H1 (cell line): Measurements from ENCODE around the gene NDUFB1. TPM values are rescaled to one million over a fixed set of nuclear protein-coding genes. Genes with fewer than 3 reads are reported as not detected.

ENCODE experiments used
- CTCF ChIA-PET: fragments of 300-600 bp; sonication (Branson Sonifier 250); formaldehyde crosslinking; loops from one replicate; lab custom pipeline; 2021; ENCODE audit not compliant: partially characterized antibody; lab: Charles Lee
- POLR2A ChIA-PET: fragments of 300-600 bp; sonication (Branson Sonifier 250); formaldehyde crosslinking; loops from one replicate; lab custom pipeline; 2021; ENCODE audit warnings: inconsistent platforms; ENCODE audit not compliant: partially characterized antibody; lab: Charles Lee
- DNase-seq, 2 experiments: peaks; one replicate each; pipeline versions ENCODE4 v3.0.0 to v3.0.0-alpha.2; 2010 to 2022; ENCODE audit warnings: low spot score in 2 of 2, low read depth in 1 of 2, mixed read lengths in 1 of 2
- FAIRE-seq: peaks from 2 replicates; lab custom pipeline; 2011; peaks lifted over from hg19 to GRCh38; lab: Jason Lieb, UNC
- H2AFZ ChIP-seq: 2 replicates; pipeline ENCODE4 v1.8.1; 2012; ENCODE audit warnings: low read length, inconsistent platforms
- H2AK5ac ChIP-seq: 2 replicates; pipeline ENCODE4 v1.6.1; 2013; ENCODE audit warnings: low read depth, low read length
- H2BK120ac ChIP-seq: replicated peaks from 2 replicates; pipeline ENCODE3; 2013; ENCODE audit warnings: low read depth, low read length, inconsistent platforms
- H2BK12ac ChIP-seq: 2 replicates; pipeline ENCODE4 v1.6.1; 2013; ENCODE audit warnings: low read depth, low read length
- H2BK15ac ChIP-seq: 2 replicates; pipeline ENCODE4 v1.6.1; 2013; ENCODE audit warnings: low read length
- H2BK20ac ChIP-seq: 2 replicates; pipeline ENCODE4 v1.6.1; 2013; ENCODE audit warnings: low read length
- H2BK5ac ChIP-seq: 2 replicates; pipeline ENCODE4 v1.6.1; 2013; ENCODE audit warnings: low read depth, low read length
- H3K14ac ChIP-seq: 2 replicates; pipeline ENCODE4 v1.6.1; 2013; ENCODE audit warnings: inconsistent platforms; ENCODE audit not compliant: insufficient read length
- H3K18ac ChIP-seq: 2 replicates; pipeline ENCODE4 v1.6.1; 2013; ENCODE audit warnings: low read length; ENCODE audit errors: extremely low read depth
- H3K23ac ChIP-seq: 2 replicates; pipeline ENCODE4 v1.6.1; 2013; ENCODE audit warnings: inconsistent platforms; ENCODE audit not compliant: insufficient read length
- H3K23me2 ChIP-seq: 2 replicates; pipeline ENCODE4 v1.6.1; 2013; ENCODE audit warnings: low read depth, low read length
- H3K27ac ChIP-seq: 2 replicates; pipeline ENCODE4 v1.6.1; 2011; ENCODE audit warnings: low read depth, low read length, inconsistent platforms
- H3K27me3 ChIP-seq, 4 experiments: replicated peaks in 1 of 4; 1 replicate in 1 of 4; 2 replicates in 3 of 4; pipeline versions ENCODE4 v1.6.1 to v1.8.1; 2011 to 2013; ENCODE audit warnings: low read length in 3 of 4, mild to moderate bottlenecking in 3 of 4, inconsistent platforms in 2 of 4, mixed read lengths in 2 of 4, moderate library complexity in 1 of 4; ENCODE audit not compliant: control insufficient read depth in 3 of 4, insufficient read depth in 3 of 4; ENCODE audit errors: extremely low read depth in 1 of 4
- H3K36me3 ChIP-seq, 4 experiments: 2 replicates each; pipeline versions ENCODE4 v1.6.1 to v1.8.1; 2011 to 2013; ENCODE audit warnings: mild to moderate bottlenecking in 4 of 4, low read length in 3 of 4, moderate library complexity in 2 of 4, control low read depth in 1 of 4, inconsistent platforms in 1 of 4; ENCODE audit not compliant: insufficient read depth in 4 of 4, control insufficient read depth in 2 of 4
- H3K4ac ChIP-seq: replicated peaks from 2 replicates; pipeline ENCODE3; 2013; ENCODE audit warnings: low read length, low read depth, mixed read lengths, inconsistent platforms; ENCODE audit not compliant: insufficient read length
- H3K4me1 ChIP-seq, 4 experiments: replicated peaks in 1 of 4; 1 replicate in 1 of 4; 2 replicates in 3 of 4; pipeline versions ENCODE4 v1.6.1 to v1.8.1; 2011 to 2013; ENCODE audit warnings: low read length in 3 of 4, inconsistent platforms in 2 of 4, mixed read lengths in 1 of 4; ENCODE audit not compliant: insufficient read depth in 4 of 4, control insufficient read depth in 3 of 4
- H3K4me2 ChIP-seq, 2 experiments: 2 replicates each; pipeline versions ENCODE4 v1.6.1 to v1.8.1; 2011 to 2013; ENCODE audit warnings: low read depth in 2 of 2, low read length in 2 of 2, control low read depth in 1 of 2, inconsistent platforms in 1 of 2, mild to moderate bottlenecking in 1 of 2; ENCODE audit not compliant: insufficient read depth in 1 of 2
- H3K4me3 ChIP-seq, 4 experiments: fragments of 200-600, 300-600 bp in 1 of 4; sonication (generic), shearing (Covaris generic), sonication (Bioruptor Twin) in 1 of 4; 2 replicates each; pipeline versions ENCODE4 v1.5.1 to v1.8.1; 2011 to 2016; ENCODE audit warnings: low read length in 4 of 4, low read depth in 3 of 4, control low read depth in 2 of 4, inconsistent platforms in 2 of 4, mild to moderate bottlenecking in 2 of 4, mixed read lengths in 1 of 4, moderate library complexity in 1 of 4; ENCODE audit not compliant: insufficient read depth in 2 of 4; ENCODE audit errors: extremely low read depth in 1 of 4
- H3K56ac ChIP-seq: replicated peaks from 2 replicates; pipeline ENCODE3; 2013; ENCODE audit warnings: low read depth, mild to moderate bottlenecking, mixed read lengths, low read length, inconsistent platforms; ENCODE audit not compliant: insufficient read length
- H3K79me1 ChIP-seq: 2 replicates; pipeline ENCODE4 v1.6.1; 2013; ENCODE audit warnings: low read depth, low read length, control low read depth
- H3K79me2 ChIP-seq, 2 experiments: 2 replicates each; pipeline versions ENCODE4 v1.6.1 to v1.8.1; 2012 to 2013; ENCODE audit warnings: low read length in 2 of 2, mild to moderate bottlenecking in 2 of 2, inconsistent platforms in 1 of 2; ENCODE audit not compliant: insufficient read depth in 2 of 2, control insufficient read depth in 1 of 2
- H3K9ac ChIP-seq, 4 experiments: replicated peaks in 1 of 4; 1 replicate in 1 of 4; 2 replicates in 3 of 4; pipeline versions ENCODE4 v1.6.1 to v1.8.1; 2011 to 2013; ENCODE audit warnings: low read depth in 3 of 4, low read length in 3 of 4, control low read depth in 2 of 4, mild to moderate bottlenecking in 2 of 4, moderate library complexity in 2 of 4, inconsistent platforms in 1 of 4; ENCODE audit errors: extremely low read depth in 1 of 4
- H3K9me3 ChIP-seq, 2 experiments: 2 replicates each; pipeline versions ENCODE4 v1.6.1 to v1.8.1; 2012 to 2013; ENCODE audit warnings: mild to moderate bottlenecking in 2 of 2, moderate library complexity in 2 of 2, control low read depth in 1 of 2, inconsistent platforms in 1 of 2, low read depth in 1 of 2, low read length in 1 of 2, mixed read lengths in 1 of 2; ENCODE audit not compliant: insufficient read depth in 2 of 2
- H4K20me1 ChIP-seq, 2 experiments: replicated peaks in 1 of 2; 2 replicates each; pipeline versions ENCODE3 to v1.8.1; 2011 to 2013; ENCODE audit warnings: inconsistent platforms in 2 of 2, low read length in 2 of 2, mild to moderate bottlenecking in 1 of 2; ENCODE audit not compliant: insufficient read depth in 2 of 2, control insufficient read depth in 1 of 2
- H4K5ac ChIP-seq: 2 replicates; pipeline ENCODE4 v1.6.1; 2013; ENCODE audit warnings: low read length, low read depth, mixed read lengths, inconsistent platforms; ENCODE audit not compliant: insufficient read length
- H4K8ac ChIP-seq: 2 replicates; pipeline ENCODE4 v1.8.0; 2013; ENCODE audit warnings: mild to moderate bottlenecking, moderate library complexity, low read length, inconsistent platforms; ENCODE audit not compliant: insufficient read depth; ENCODE audit errors: extremely low read depth
- H4K91ac ChIP-seq: replicated peaks from 2 replicates; pipeline ENCODE3; 2013; ENCODE audit warnings: low read length, mixed read lengths, inconsistent platforms; ENCODE audit not compliant: insufficient read length
- ASH2L ChIP-seq: fragments of 200-600, 300-600 bp; sonication (generic); IDR thresholded peaks from one replicate; pipeline ENCODE4 v1.7.1; 2017; ENCODE audit warnings: low read length
- BRCA1 ChIP-seq: IDR thresholded peaks from 2 replicates; pipeline ENCODE4 v1.6.1; 2012; ENCODE audit warnings: low read depth, low read length, improper control_type of control experiment
- E2F6 ChIP-seq: IDR thresholded peaks from 2 replicates; pipeline ENCODE4 v1.6.1; 2012; ENCODE audit warnings: inconsistent platforms
- EP300 ChIP-seq, 2 experiments: IDR thresholded peaks; 1 replicate in 1 of 2; 2 replicates in 1 of 2; pipeline ENCODE4 v1.6.1; 2011 to 2012; ENCODE audit warnings: low read depth in 2 of 2, low read length in 2 of 2, mild to moderate bottlenecking in 2 of 2, borderline replicate concordance in 1 of 2, inconsistent platforms in 1 of 2, moderate library complexity in 1 of 2
- GABPA ChIP-seq: IDR thresholded peaks from 2 replicates; pipeline ENCODE4 v1.6.1; 2011; ENCODE audit warnings: mild to moderate bottlenecking, low read length, moderate library complexity, borderline replicate concordance; ENCODE audit not compliant: insufficient read depth
- HDAC2 ChIP-seq, 2 experiments: fragments of 300-600 bp in 1 of 2; sonication (generic) in 1 of 2; IDR thresholded peaks; 2 replicates each; pipeline ENCODE4 v1.6.1; 2011 to 2012; ENCODE audit warnings: low read depth in 2 of 2, low read length in 2 of 2, mild to moderate bottlenecking in 2 of 2, moderate library complexity in 2 of 2, borderline replicate concordance in 1 of 2, inconsistent platforms in 1 of 2
- KDM4A ChIP-seq: IDR thresholded peaks from one replicate; pipeline ENCODE4 v1.7.1; 2012; ENCODE audit warnings: low read depth, mild to moderate bottlenecking, moderate library complexity, low read length, inconsistent platforms; ENCODE audit not compliant: severe bottlenecking
- RAD21 ChIP-seq, 2 experiments: IDR thresholded peaks in 1 of 2; conservative IDR thresholded peaks in 1 of 2; 2 replicates each; pipeline ENCODE4 v1.6.1; 2011; ENCODE audit warnings: low read depth in 2 of 2, low read length in 2 of 2, improper control_type of control experiment in 1 of 2, inconsistent platforms in 1 of 2, mild to moderate bottlenecking in 1 of 2, moderate library complexity in 1 of 2
- SIX5 ChIP-seq: IDR thresholded peaks from 2 replicates; pipeline ENCODE4 v1.6.1; 2011; ENCODE audit warnings: mild to moderate bottlenecking, low read depth, low read length
- SP2 ChIP-seq: IDR thresholded peaks from 2 replicates; pipeline ENCODE4 v1.6.1; 2012; ENCODE audit warnings: mild to moderate bottlenecking, low read length, inconsistent platforms
- TAF1 ChIP-seq: IDR thresholded peaks from 2 replicates; pipeline ENCODE4 v1.6.1; 2011; ENCODE audit warnings: mild to moderate bottlenecking, low read depth, low read length
- TBP ChIP-seq: IDR thresholded peaks from 2 replicates; pipeline ENCODE4 v1.6.1; 2011; ENCODE audit warnings: low read depth, low read length, improper control_type of control experiment
- YY1 ChIP-seq: IDR thresholded peaks from 2 replicates; pipeline ENCODE4 v1.6.1; 2011; ENCODE audit warnings: low read depth, mild to moderate bottlenecking, low read length
- WGBS, 2 experiments: shearing (Covaris generic) in 1 of 2; methylation state at CpG; one replicate each; pipeline versions ENCODE4 v1.1.6 to v1.1.7; 2013 to 2015; ENCODE audit warnings: low lambda C conversion rate in 2 of 2, mixed read lengths in 2 of 2, inconsistent platforms in 1 of 2, low coverage in 1 of 2, missing lambda C conversion rate in 1 of 2; ENCODE audit not compliant: insufficient replicate concordance in 2 of 2, insufficient coverage in 1 of 2, insufficient read length in 1 of 2; ENCODE audit errors: extremely low coverage in 1 of 2, missing lambda C conversion rate in 1 of 2; 5-methylcytosine and 5-hydroxymethylcytosine counted together
- polyA plus RNA-seq, 7 experiments: library from polyadenylated mRNA; depleted of rRNA in 3 of 7; stranded (reverse) in 5 of 7; unstranded in 2 of 7; fragments of >200 nt in 5 of 7; fragments of 200-250 nt in 2 of 7; gene quantifications; 1 replicate in 5 of 7; 2 replicates in 1 of 7; 4 replicates in 1 of 7; pipeline versions ENCODE4 v1.2.1 to v1.2.3, GENCODE V29; 2011 to 2013; ENCODE audit warnings: missing spikeins in 2 of 7, mixed read lengths in 2 of 7
- total RNA-seq: library from RNA; stranded (reverse); fragmentation: NEBNext Ultra II Directional; extraction: Animal tissue kit (Norgen Biotek cat#: 25700); gene quantifications from 2 replicates; pipeline ENCODE4 v1.2.1, GENCODE V29; 2021

Gene NDUFB1
- total and polyA plus RNA-seq, 2 of the 8 experiments (the other 6 are each of a cell fraction or from before 2014, with no cell fraction given), result 124 to 271 TPM

- no peak overlapping the region for H4K91ac ChIP-seq
- no peak overlapping the region for H4K8ac ChIP-seq
- no peak overlapping the region for H3K4me2 ChIP-seq
- no peak overlapping the region for H3K56ac ChIP-seq
- no peaks in the 10 kb centered on the region for H3K9me3 ChIP-seq
- no peaks in the 10 kb centered on the region for H3K23me2 ChIP-seq
- H3K18ac ChIP-seq, result no peak overlapping the region
- 92% methylated on average over 1 of the region's 1 CpG; no CpG with 5 or more reads in 1 of the 2 experiments for WGBS, 2 experiments
- DNase-seq (no peak), FAIRE-seq (no peak)
- peaks cover 15 to 88% (median 64%) of the 10 kb centered on the region in 4 experiments; a peak in 7 of 8 replicates for H3K36me3 ChIP-seq
- H3K79me1 ChIP-seq, result no peaks in the 10 kb centered on the region
- H2BK12ac ChIP-seq, result no peak overlapping the region
- CTCF ChIA-PET, result interaction anchor here (1.0 to 2.4 kb wide), 3 partner anchors 18 to 218 kb away, joined by 3 to 7 read pairs (median 3); no protein-coding TSS in a partner anchor
- no peak overlapping the region for H3K27ac ChIP-seq
- H3K9ac ChIP-seq, result no peak overlapping the region
- no peak overlapping the region for H3K23ac ChIP-seq
- no peaks in the 10 kb centered on the region for H3K27me3 ChIP-seq
- H2AK5ac ChIP-seq, result no peak overlapping the region
- no peaks in the 10 kb centered on the region for H3K4me1 ChIP-seq
- no peak overlapping the region for H2BK120ac ChIP-seq
- H2BK5ac ChIP-seq, result no peak overlapping the region
- no peak overlapping the region for H3K4ac ChIP-seq
- H3K14ac ChIP-seq, result no peak overlapping the region
- H2BK15ac ChIP-seq, result no peak overlapping the region
- no peaks in the 10 kb centered on the region for H4K20me1 ChIP-seq
- H3K4me3 ChIP-seq, result no peak overlapping the region
- POLR2A ChIA-PET, result interaction anchor here (4.6 kb wide), 1 partner anchor 11 kb away, joined by 36 read pairs; the partner anchor contains the start of genes CPSF2 and NDUFB1
- no peak overlapping the region for H2AFZ ChIP-seq
- H4K5ac ChIP-seq, result no peak overlapping the region
- no peaks in the 10 kb centered on the region for H3K79me2 ChIP-seq
- H2BK20ac ChIP-seq, result no peak overlapping the region
- TF ChIP-seq E2F6 (no peak), HDAC2 (IDR thresholded peaks at IDR 0.05; ENCODE audit: borderline replicate concordance in 1 of 2, low read depth in 2 of 2, low read length in 2 of 2) (no peak), TAF1 (no peak), SIX5 (no peak), TBP (no peak), KDM4A (no peak), ASH2L (no peak), RAD21 (IDR thresholded peaks at IDR 0.05 in 1 of 2, conservative IDR thresholded peaks at IDR 0.05 in 1 of 2; ENCODE audit: low read depth in 2 of 2, low read length in 2 of 2) (no peak), BRCA1 (no peak), GABPA (no peak), YY1 (no peak), EP300 (IDR thresholded peaks at IDR 0.05; ENCODE audit: borderline replicate concordance in 1 of 2, low read depth in 2 of 2, low read length in 2 of 2) (no peak), SP2 (no peak)
Measured at GRCh38 chr14:92134456-92134855, 12.9 kb upstream of the NDUFB1 start.
